ENCODE data around the gene EIPR1.

DNA sequence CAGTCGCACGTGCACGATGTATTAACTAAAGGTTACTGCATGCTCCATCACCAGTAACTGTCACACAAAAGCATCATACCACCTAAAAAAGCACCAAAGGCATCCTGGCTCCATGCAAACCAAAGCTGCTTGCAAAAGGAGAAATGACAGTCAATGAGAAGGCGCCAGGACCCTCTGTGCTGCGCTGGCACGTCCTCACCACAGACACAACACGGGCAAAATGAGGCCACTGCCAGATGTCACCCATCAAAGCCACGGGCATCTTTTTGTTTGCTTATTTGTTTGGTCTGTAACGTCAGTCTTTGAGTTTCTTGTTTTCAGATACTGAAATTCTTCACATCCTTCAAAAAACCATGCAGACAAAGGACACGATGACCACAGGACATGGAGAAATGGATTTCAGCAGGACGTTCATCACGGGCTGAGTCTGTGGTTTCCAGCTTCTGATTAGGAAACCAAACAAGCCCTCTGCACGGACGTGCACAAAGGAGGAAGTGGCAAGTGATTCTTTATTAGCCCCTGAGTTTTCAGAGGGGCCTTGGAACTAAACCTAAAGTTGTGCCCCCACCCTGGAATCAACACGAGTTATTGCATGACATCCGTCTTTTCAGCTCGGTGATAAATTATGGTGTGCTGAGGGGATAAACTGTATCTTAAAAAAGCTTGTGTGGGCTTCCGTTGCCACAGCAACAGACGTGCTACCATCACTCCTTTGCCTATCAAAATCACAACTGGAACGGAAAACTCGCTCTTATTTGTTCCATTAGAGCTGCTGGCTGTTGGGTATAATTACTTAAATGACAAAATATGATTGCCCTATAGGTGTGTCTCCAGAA is 181.8 kb downstream of the EIPR1 start:
- no peak for TF ChIP-seq POLR2A (IDR thresholded peaks at IDR 0.05; ENCODE audit: low read depth, low read length)
- no peak for TF ChIP-seq POLR2AphosphoS5 (IDR thresholded peaks at IDR 0.05; ENCODE audit: low read depth, low read length)
- no peak for TF ChIP-seq TAF1 (IDR thresholded peaks at IDR 0.05; ENCODE audit: borderline replicate concordance, low read depth, low read length)
